OCI-LY3 (cell line): Measurements from ENCODE around the gene PODXL.

Experiments
- H2AFZ ChIP-seq: fragments of 200-600, 300-600 bp; shearing (Covaris generic); 2 replicates; pipeline ENCODE4 v1.6.0; 2014; ENCODE audit warnings: antibody characterized with exemption, low read depth, low read length
- H3K27ac ChIP-seq: fragments of 200-600, 300-600 bp; sonication (generic); 2 replicates; pipeline ENCODE4 v1.5.1; 2014; ENCODE audit warnings: mild to moderate bottlenecking, low read length, moderate library complexity, mixed read lengths
- H3K27me3 ChIP-seq: fragments of 200-600, 300-600 bp; sonication (generic); 2 replicates; pipeline ENCODE4 v1.6.1; 2014; ENCODE audit warnings: low read depth, low read length, mixed read lengths
- H3K36me3 ChIP-seq: fragments of 200-600, 300-600 bp; sonication (generic); replicated peaks from 2 replicates; pipeline ENCODE3; 2014; ENCODE audit warnings: low read depth, low read length, mixed read lengths
- H3K4me1 ChIP-seq: fragments of 300-600, 200-600 bp; sonication (generic); 2 replicates; pipeline ENCODE4 v1.6.1; 2014; ENCODE audit warnings: low read length, mixed read lengths
- H3K4me2 ChIP-seq: fragments of 200-600, 300-600 bp; sonication (generic); 2 replicates; pipeline ENCODE4 v1.6.1; 2014; ENCODE audit warnings: low read length, mixed read lengths
- H3K4me3 ChIP-seq: fragments of 300-600, 200-600 bp; sonication (generic); 2 replicates; pipeline ENCODE4 v1.5.1; 2014; ENCODE audit warnings: antibody characterized with exemption, mild to moderate bottlenecking, low read length, moderate library complexity
- H3K79me2 ChIP-seq: fragments of 300-600, 200-600 bp; shearing (Covaris generic); 2 replicates; pipeline ENCODE4 v1.6.1; 2014; ENCODE audit warnings: mild to moderate bottlenecking, low read length, mixed read lengths
- H3K9ac ChIP-seq: fragments of 300-600, 200-600 bp; shearing (Covaris generic); 2 replicates; pipeline ENCODE4 v1.6.0; 2014; ENCODE audit warnings: mild to moderate bottlenecking, low read length, moderate library complexity
- H3K9me3 ChIP-seq: fragments of 200-600, 300-600 bp; shearing (Covaris generic); 2 replicates; pipeline ENCODE4 v1.6.1; 2014; ENCODE audit warnings: low read length, mixed read lengths; ENCODE audit not compliant: insufficient read depth
- H4K20me1 ChIP-seq: fragments of 200-600, 300-600 bp; sonication (generic); 2 replicates; pipeline ENCODE4 v1.6.1; 2016; ENCODE audit warnings: low read length, mixed read lengths; ENCODE audit not compliant: insufficient read depth
- EZH2phosphoT487 ChIP-seq: fragments of 200-600 bp; shearing (Covaris generic); IDR thresholded peaks from 2 replicates; pipeline ENCODE4 v1.6.1; 2018; ENCODE audit warnings: antibody characterized with exemption, mixed run types, low read depth
- TF ChIP-seq, protein P1 (sequence below): fragments of 200-600, 300-600 bp; sonication (generic); IDR thresholded peaks from 2 replicates; pipeline ENCODE4 v1.5.1; 2014; ENCODE audit warnings: antibody characterized with exemption, low read length, low read depth

The PODXL gene

GRCh38 chr7:131533151-131533559 lies 23.3 kb downstream of the PODXL start:
- no peaks in the 10 kb centered on the region for H3K79me2 ChIP-seq
- no peaks in the 10 kb centered on the region for H4K20me1 ChIP-seq
- H3K4me1 ChIP-seq, result peaks cover 5% of the 10 kb centered on the region
- H3K4me2 ChIP-seq, result no peak overlapping the region
- H3K27ac ChIP-seq, result no peak overlapping the region
- H3K27me3 ChIP-seq, result no peaks in the 10 kb centered on the region
- no peak overlapping the region for H2AFZ ChIP-seq
- TF ChIP-seq EZH2phosphoT487, result no peak
- TF ChIP-seq, protein P1, sequence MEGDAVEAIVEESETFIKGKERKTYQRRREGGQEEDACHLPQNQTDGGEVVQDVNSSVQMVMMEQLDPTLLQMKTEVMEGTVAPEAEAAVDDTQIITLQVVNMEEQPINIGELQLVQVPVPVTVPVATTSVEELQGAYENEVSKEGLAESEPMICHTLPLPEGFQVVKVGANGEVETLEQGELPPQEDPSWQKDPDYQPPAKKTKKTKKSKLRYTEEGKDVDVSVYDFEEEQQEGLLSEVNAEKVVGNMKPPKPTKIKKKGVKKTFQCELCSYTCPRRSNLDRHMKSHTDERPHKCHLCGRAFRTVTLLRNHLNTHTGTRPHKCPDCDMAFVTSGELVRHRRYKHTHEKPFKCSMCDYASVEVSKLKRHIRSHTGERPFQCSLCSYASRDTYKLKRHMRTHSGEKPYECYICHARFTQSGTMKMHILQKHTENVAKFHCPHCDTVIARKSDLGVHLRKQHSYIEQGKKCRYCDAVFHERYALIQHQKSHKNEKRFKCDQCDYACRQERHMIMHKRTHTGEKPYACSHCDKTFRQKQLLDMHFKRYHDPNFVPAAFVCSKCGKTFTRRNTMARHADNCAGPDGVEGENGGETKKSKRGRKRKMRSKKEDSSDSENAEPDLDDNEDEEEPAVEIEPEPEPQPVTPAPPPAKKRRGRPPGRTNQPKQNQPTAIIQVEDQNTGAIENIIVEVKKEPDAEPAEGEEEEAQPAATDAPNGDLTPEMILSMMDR, result no peak
- H3K9ac ChIP-seq, result no peak overlapping the region
- H3K36me3 ChIP-seq, result no peaks in the 10 kb centered on the region
- no peak overlapping the region for H3K4me3 ChIP-seq
- no peaks in the 10 kb centered on the region for H3K9me3 ChIP-seq

DNA sequence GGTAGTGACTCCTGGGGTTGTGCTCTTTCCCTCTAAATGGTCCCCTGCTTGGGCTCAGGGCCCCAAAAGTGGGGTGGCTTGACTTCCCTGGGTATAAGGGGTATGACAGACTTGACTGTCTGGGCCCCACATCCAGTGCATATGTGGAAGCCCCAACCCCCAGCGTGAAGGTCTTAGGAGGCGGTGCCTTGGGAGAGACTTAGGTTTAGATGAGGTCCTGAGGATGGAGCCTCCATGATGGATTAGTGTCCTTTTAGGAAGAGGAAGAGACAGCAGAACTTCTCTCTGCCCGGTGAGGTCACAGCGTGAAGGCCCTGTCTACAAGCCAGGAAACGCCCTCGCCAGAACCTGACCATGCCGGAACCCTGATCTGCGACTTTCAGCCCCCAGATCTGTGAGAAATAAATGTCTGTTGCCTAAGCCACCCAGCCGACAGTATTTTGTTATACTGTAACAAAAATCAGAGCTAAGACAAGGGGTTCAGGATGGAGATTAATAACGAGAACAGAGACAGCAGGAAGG lies 23.8 kb downstream of the PODXL start:
- no peak for TF ChIP-seq EZH2phosphoT487
- TF ChIP-seq, protein P1, result no peak
- Histone ChIP-seq H3K4me3 (no peak overlapping the region), H3K9ac (no peak overlapping the region), H4K20me1 (no peaks in the 10 kb centered on the region), H3K27ac (no peak overlapping the region), H3K9me3 (no peaks in the 10 kb centered on the region), H3K27me3 (no peaks in the 10 kb centered on the region), H3K4me1 (peaks cover 10% of the 10 kb centered on the region), H3K79me2 (no peaks in the 10 kb centered on the region), H2AFZ (no peak overlapping the region), H3K4me2 (no peak overlapping the region), H3K36me3 (no peaks in the 10 kb centered on the region)

DNA sequence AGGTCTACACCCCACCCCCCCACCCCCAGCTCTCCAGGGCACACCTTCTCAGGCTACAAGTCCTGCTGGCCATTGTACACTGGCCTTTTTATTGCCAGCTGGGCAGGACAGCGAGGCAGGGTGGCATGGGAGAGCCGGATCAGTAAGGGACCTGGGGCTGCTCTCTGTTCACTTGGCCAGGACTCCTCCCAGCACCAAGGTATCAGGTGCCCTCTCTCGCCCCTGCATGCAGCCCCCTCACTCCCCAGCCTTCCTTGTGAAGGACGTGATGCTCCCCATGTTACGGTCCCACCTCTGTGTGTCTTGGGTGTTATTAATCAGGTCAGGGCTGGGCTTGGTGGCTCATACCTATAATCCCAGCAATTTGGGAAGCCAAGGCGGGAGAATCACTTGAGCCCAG lies 26.3 kb downstream of the PODXL start:
- Histone ChIP-seq H3K9ac (no peak overlapping the region), H3K4me1 (peaks cover 20% of the 10 kb centered on the region), H3K27me3 (no peaks in the 10 kb centered on the region), H3K4me3 (no peak overlapping the region), H3K9me3 (no peaks in the 10 kb centered on the region), H3K4me2 (no peak overlapping the region), H4K20me1 (no peaks in the 10 kb centered on the region), H3K79me2 (no peaks in the 10 kb centered on the region), H3K27ac (no peak overlapping the region), H3K36me3 (no peaks in the 10 kb centered on the region), H2AFZ (no peak overlapping the region)
- TF ChIP-seq, protein P1, result no peak
- TF ChIP-seq EZH2phosphoT487, result no peak

- TF ChIP-seq EZH2phosphoT487, result no peak
- TF ChIP-seq, protein P1, result no peak
- Histone ChIP-seq H3K4me1 (peaks cover 20% of the 10 kb centered on the region), H3K27ac (no peak overlapping the region), H3K79me2 (no peaks in the 10 kb centered on the region), H3K4me3 (no peak overlapping the region), H4K20me1 (no peaks in the 10 kb centered on the region), H3K27me3 (no peaks in the 10 kb centered on the region), H3K9ac (no peak overlapping the region), H3K4me2 (no peak overlapping the region), H3K9me3 (no peaks in the 10 kb centered on the region), H3K36me3 (no peaks in the 10 kb centered on the region), H2AFZ (no peak overlapping the region)
Observed at GRCh38 chr7:131529617-131530016, 26.8 kb downstream of the PODXL start.
